ENCODE data around the gene NOTCH4.
A peak's percentile ranks its signal among the peaks of the same experiment; 100 is the strongest.

NOTCH4 gene

GRCh38 chr6:32163559-32164258 is 60.2 kb downstream of the NOTCH4 start:
- no peak for DNase-seq
- peaks cover 4% of the 10 kb centered on the region for H3K4me1 ChIP-seq (ENCODE audit: control insufficient read depth, insufficient read depth, low read depth, low read length)
- no peak overlapping the region for H3K23ac ChIP-seq (ENCODE audit: low read length in 2 of 2)
- no peak overlapping the region for H3K9ac ChIP-seq (ENCODE audit: low read length)
- no peaks in the 10 kb centered on the region for H3K27me3 ChIP-seq (ENCODE audit: control insufficient read depth in 1 of 2, insufficient read depth in 1 of 2, low read length in 2 of 2)
- H3K9me3 ChIP-seq (ENCODE audit: control insufficient read depth, low read length): no peaks in the 10 kb centered on the region
- H3K27ac ChIP-seq (ENCODE audit: low read length, poor library complexity, severe bottlenecking): no peak overlapping the region
- H2BK120ac ChIP-seq (ENCODE audit: low read depth, low read length): no peak overlapping the region
- no peak overlapping the region for H3K4me2 ChIP-seq (ENCODE audit: low read length, poor library complexity, severe bottlenecking)
- no peak overlapping the region for H2AFZ ChIP-seq (ENCODE audit: low read depth, low read length)
- H4K91ac ChIP-seq (ENCODE audit: low read length): no peak overlapping the region
- no peak overlapping the region for H3K4me3 ChIP-seq (ENCODE audit: insufficient read depth in 1 of 2, low read depth in 1 of 2, low read length in 2 of 2)
- no peak overlapping the region for H3K18ac ChIP-seq (ENCODE audit: low read depth in 1 of 2, low read length in 2 of 2)
- H2BK15ac ChIP-seq (ENCODE audit: low read depth, poor library complexity, severe bottlenecking): no peak overlapping the region
- peaks cover 12% of the 10 kb centered on the region for H3K79me1 ChIP-seq (replicated peaks; ENCODE audit: low read length, poor library complexity, severe bottlenecking)
- peaks cover 53 to 55% of the 10 kb centered on the region in 2 experiments for H3K36me3 ChIP-seq (ENCODE audit: control insufficient read depth in 1 of 2, insufficient read depth in 2 of 2, low read depth in 1 of 2, low read length in 2 of 2)
- no peak overlapping the region for H2BK5ac ChIP-seq (ENCODE audit: low read depth, low read length, poor library complexity, severe bottlenecking)
- H3K4ac ChIP-seq (ENCODE audit: low read depth in 1 of 2, low read length in 2 of 2): no peak overlapping the region
- no peak overlapping the region for H2AK5ac ChIP-seq (ENCODE audit: low read length, severe bottlenecking)
- WGBS: 100% methylated on average over 6 of the region's 7 CpGs
- no peak overlapping the region for H4K8ac ChIP-seq (ENCODE audit: low read length)
- no peak overlapping the region for H2BK12ac ChIP-seq (ENCODE audit: low read length in 2 of 2)
- H3K14ac ChIP-seq (ENCODE audit: low read length in 2 of 2): no peak overlapping the region

- Histone ChIP-seq H3K23ac (ENCODE audit: low read length in 2 of 2) (no peak overlapping the region), H2BK12ac (ENCODE audit: low read length in 2 of 2) (no peak overlapping the region), H3K18ac (ENCODE audit: low read depth in 1 of 2, low read length in 2 of 2) (no peak overlapping the region), H4K8ac (ENCODE audit: low read length) (no peak overlapping the region), H3K36me3 (ENCODE audit: control insufficient read depth in 1 of 2, insufficient read depth in 2 of 2, low read depth in 1 of 2, low read length in 2 of 2) (peaks cover 30 to 42% of the 10 kb centered on the region in 2 experiments), H3K27ac (ENCODE audit: low read length, poor library complexity, severe bottlenecking) (no peak overlapping the region), H3K79me1 (replicated peaks; ENCODE audit: low read length, poor library complexity, severe bottlenecking) (peaks cover 18% of the 10 kb centered on the region), H2AK5ac (ENCODE audit: low read length, severe bottlenecking) (no peak overlapping the region), H3K4ac (ENCODE audit: low read depth in 1 of 2, low read length in 2 of 2) (no peak overlapping the region), H3K4me2 (ENCODE audit: low read length, poor library complexity, severe bottlenecking) (no peak overlapping the region), H4K91ac (ENCODE audit: low read length) (no peak overlapping the region), H3K9ac (ENCODE audit: low read length) (no peak overlapping the region), H2BK15ac (ENCODE audit: low read depth, poor library complexity, severe bottlenecking) (no peak overlapping the region), H3K4me1 (ENCODE audit: control insufficient read depth, insufficient read depth, low read depth, low read length) (peaks cover 16% of the 10 kb centered on the region), H2BK120ac (ENCODE audit: low read depth, low read length) (no peak overlapping the region), H3K9me3 (ENCODE audit: control insufficient read depth, low read length) (no peaks in the 10 kb centered on the region), H2BK5ac (ENCODE audit: low read depth, low read length, poor library complexity, severe bottlenecking) (no peak overlapping the region), H3K27me3 (ENCODE audit: control insufficient read depth in 1 of 2, insufficient read depth in 1 of 2, low read length in 2 of 2) (no peaks in the 10 kb centered on the region), H2AFZ (ENCODE audit: low read depth, low read length) (no peak overlapping the region), H3K14ac (ENCODE audit: low read length in 2 of 2) (no peak overlapping the region), H3K4me3 (ENCODE audit: insufficient read depth in 1 of 2, low read depth in 1 of 2, low read length in 2 of 2) (no peak overlapping the region)
- no peak for DNase-seq
Observed at GRCh38 chr6:32158052-32158451, 65.8 kb downstream of the NOTCH4 start.

- peaks cover 14% of the 10 kb centered on the region for H3K79me1 ChIP-seq (replicated peaks; ENCODE audit: low read length, poor library complexity, severe bottlenecking)
- H2AFZ ChIP-seq (ENCODE audit: low read depth, low read length): no peak overlapping the region
- H3K14ac ChIP-seq (ENCODE audit: low read length in 2 of 2): no peak overlapping the region
- no peak overlapping the region for H2BK120ac ChIP-seq (ENCODE audit: low read depth, low read length)
- H2BK15ac ChIP-seq (ENCODE audit: low read depth, poor library complexity, severe bottlenecking): no peak overlapping the region
- H3K9me3 ChIP-seq (ENCODE audit: control insufficient read depth, low read length): no peaks in the 10 kb centered on the region
- H3K23ac ChIP-seq (ENCODE audit: low read length in 2 of 2): no peak overlapping the region
- no peak overlapping the region for H3K4me3 ChIP-seq (ENCODE audit: insufficient read depth in 1 of 2, low read depth in 1 of 2, low read length in 2 of 2)
- H3K4me1 ChIP-seq (ENCODE audit: control insufficient read depth, insufficient read depth, low read depth, low read length): peaks cover 23% of the 10 kb centered on the region
- no peak overlapping the region for H3K9ac ChIP-seq (ENCODE audit: low read length)
- WGBS: over 99% methylated on average over 8 of the region's 9 CpGs
- no peak overlapping the region for H2BK12ac ChIP-seq (ENCODE audit: low read length in 2 of 2)
- no peak overlapping the region for H3K4me2 ChIP-seq (ENCODE audit: low read length, poor library complexity, severe bottlenecking)
- H3K4ac ChIP-seq (ENCODE audit: low read depth in 1 of 2, low read length in 2 of 2): no peak overlapping the region
- H2AK5ac ChIP-seq (ENCODE audit: low read length, severe bottlenecking): no peak overlapping the region
- no peak overlapping the region for H3K27ac ChIP-seq (ENCODE audit: low read length, poor library complexity, severe bottlenecking)
- H4K8ac ChIP-seq (ENCODE audit: low read length): no peak overlapping the region
- no peak for DNase-seq
- no peak overlapping the region for H2BK5ac ChIP-seq (ENCODE audit: low read depth, low read length, poor library complexity, severe bottlenecking)
- no peaks in the 10 kb centered on the region for H3K27me3 ChIP-seq (ENCODE audit: control insufficient read depth in 1 of 2, insufficient read depth in 1 of 2, low read length in 2 of 2)
- H3K18ac ChIP-seq (ENCODE audit: low read depth in 1 of 2, low read length in 2 of 2): no peak overlapping the region
- peaks cover 19 to 34% of the 10 kb centered on the region in 2 experiments for H3K36me3 ChIP-seq (ENCODE audit: control insufficient read depth in 1 of 2, insufficient read depth in 2 of 2, low read depth in 1 of 2, low read length in 2 of 2)
- H4K91ac ChIP-seq (ENCODE audit: low read length): no peak overlapping the region
Observed at GRCh38 chr6:32156891-32157290, 67.0 kb downstream of the NOTCH4 start.

- Histone ChIP-seq H3K9me3 (ENCODE audit: control insufficient read depth, low read length) (no peaks in the 10 kb centered on the region), H3K9ac (ENCODE audit: low read length) (peak overlapping the region; percentile 97), H2BK120ac (ENCODE audit: low read depth, low read length) (no peak overlapping the region), H3K4ac (ENCODE audit: low read depth in 1 of 2, low read length in 2 of 2) (peak overlapping the region; percentile 30 to 52), H3K4me3 (ENCODE audit: insufficient read depth in 1 of 2, low read depth in 1 of 2, low read length in 2 of 2) (peak overlapping the region; percentile 79 to 98), H3K36me3 (ENCODE audit: control insufficient read depth in 1 of 2, insufficient read depth in 2 of 2, low read depth in 1 of 2, low read length in 2 of 2) (peaks cover 19 to 34% of the 10 kb centered on the region in 2 experiments), H2BK5ac (ENCODE audit: low read depth, low read length, poor library complexity, severe bottlenecking) (no peak overlapping the region), H3K79me1 (replicated peaks; ENCODE audit: low read length, poor library complexity, severe bottlenecking) (peaks cover 16% of the 10 kb centered on the region), H2AFZ (ENCODE audit: low read depth, low read length) (peak overlapping the region; percentile 93), H4K91ac (ENCODE audit: low read length) (peak overlapping the region; percentile 11), H2BK15ac (ENCODE audit: low read depth, poor library complexity, severe bottlenecking) (no peak overlapping the region), H2AK5ac (ENCODE audit: low read length, severe bottlenecking) (no peak overlapping the region), H3K27me3 (ENCODE audit: control insufficient read depth in 1 of 2, insufficient read depth in 1 of 2, low read length in 2 of 2) (peaks cover 5 to 18% of the 10 kb centered on the region in 2 experiments), H3K4me2 (ENCODE audit: low read length, poor library complexity, severe bottlenecking) (peak overlapping the region; percentile 88), H3K23ac (ENCODE audit: low read length in 2 of 2) (peak overlapping the region in 1 of 2 experiments; percentile 96), H2BK12ac (ENCODE audit: low read length in 2 of 2) (peak overlapping the region in 1 of 2 experiments; percentile 86), H3K27ac (ENCODE audit: low read length, poor library complexity, severe bottlenecking) (peak overlapping the region; percentile 86), H3K14ac (ENCODE audit: low read length in 2 of 2) (peak overlapping the region in 1 of 2 experiments; percentile 95), H4K8ac (ENCODE audit: low read length) (peak overlapping the region; percentile 76), H3K4me1 (ENCODE audit: control insufficient read depth, insufficient read depth, low read depth, low read length) (peaks cover 31% of the 10 kb centered on the region), H3K18ac (ENCODE audit: low read depth in 1 of 2, low read length in 2 of 2) (peak overlapping the region; percentile 24 to 92)
- peak; percentile 84 for DNase-seq
- 23% methylated on average over 34 of the region's 34 CpGs for WGBS
Observed at GRCh38 chr6:32154514-32155161, 69.2 kb downstream of the NOTCH4 start.

All from mesenchymal stem cell (in vitro differentiated cells and primary cell).